HL-60/S4 treated with retinoic acid at 250 ng/mL for 4 days and 3 days (cell line): ENCODE measurements around the gene CCDC88B.
"Not testable (repeated sequence)": the region's sequence is repeated elsewhere in the genome, so short reads cannot be mapped to it uniquely, and the experiment has no call there.

Experiments
- in situ Hi-C: fragments of 300-500 bp; cut with MboI; formaldehyde crosslinking; loops from 2 replicates; pipeline ENCODE4 v1.7.0; 2022; ENCODE audit warnings: low sequenced_read_pairs

Gene CCDC88B

DNA sequence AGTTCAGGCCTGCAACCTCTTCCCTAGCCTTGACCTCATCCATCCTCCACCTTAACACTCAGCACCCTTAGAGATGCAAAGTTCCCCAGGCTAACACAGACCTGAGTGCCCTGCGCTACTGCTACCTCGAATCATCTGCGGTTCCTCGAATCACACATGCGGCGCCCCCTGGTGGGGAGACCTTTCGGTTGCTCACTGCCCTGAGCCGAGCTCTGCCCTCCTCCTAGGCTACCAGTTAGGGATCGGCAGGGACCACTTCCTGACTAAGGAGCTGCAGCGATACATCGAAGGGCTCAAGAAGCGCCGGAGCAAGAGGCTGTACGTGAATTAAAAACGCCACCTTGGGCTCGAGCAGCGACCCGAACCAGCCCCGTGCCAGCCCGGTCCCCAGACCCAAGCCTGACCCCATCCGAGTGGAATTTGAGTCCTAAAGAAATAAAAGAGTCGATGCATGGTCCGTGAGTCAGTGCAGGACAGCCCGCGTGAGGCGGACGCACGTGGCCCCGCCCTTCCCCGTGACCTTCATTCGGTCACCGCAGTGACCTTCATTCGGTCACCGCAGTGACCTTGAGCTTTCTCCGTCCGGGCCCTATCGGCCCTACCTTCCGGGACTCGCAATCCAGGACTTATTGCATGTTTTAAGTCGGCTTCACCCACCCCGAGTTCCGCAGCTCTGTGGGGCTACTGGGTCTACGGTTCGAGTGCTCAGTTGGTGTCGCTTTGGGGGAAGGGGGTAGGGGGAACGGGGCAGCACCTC is 35.5 kb upstream of the CCDC88B start:
- in situ Hi-C loops = no loop called here

DNA sequence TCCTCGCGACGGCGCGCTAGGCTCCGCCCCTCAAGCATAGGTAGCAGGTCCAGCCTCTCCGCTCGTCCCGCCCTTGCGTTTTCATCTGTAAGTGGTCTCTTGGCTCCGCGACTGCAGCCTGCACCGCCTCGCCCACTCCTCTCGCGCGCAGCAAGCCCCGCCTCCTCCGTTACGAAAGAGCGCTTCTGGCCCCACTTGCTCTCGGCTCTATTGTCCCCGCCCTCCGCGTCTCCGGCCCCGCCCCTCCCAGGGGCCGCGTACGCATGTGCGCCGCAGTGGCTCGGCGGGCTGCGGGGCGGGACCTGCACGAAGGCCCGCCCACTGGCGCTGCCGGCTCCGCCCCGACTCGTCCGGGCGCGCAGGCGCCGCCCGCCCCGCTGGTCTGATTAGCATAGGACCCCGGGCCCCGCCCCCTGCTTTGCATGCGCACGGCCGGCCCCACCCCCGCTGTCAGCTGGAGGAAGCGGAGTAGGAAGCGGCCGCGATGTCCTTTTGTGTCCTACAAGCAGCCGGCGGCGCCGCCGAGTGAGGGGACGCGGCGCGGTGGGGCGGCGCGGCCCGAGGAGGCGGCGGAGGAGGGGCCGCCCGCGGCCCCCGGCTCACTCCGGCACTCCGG is 34.8 kb upstream of the CCDC88B start, which contains the start of gene ESRRA:
TSS of gene ESRRA (plus strand) at position 450 of the 616 bp plus-strand sequence. CDS start 1,656 bp downstream, outside the sequence.
- in situ Hi-C loops = no loop called here

DNA sequence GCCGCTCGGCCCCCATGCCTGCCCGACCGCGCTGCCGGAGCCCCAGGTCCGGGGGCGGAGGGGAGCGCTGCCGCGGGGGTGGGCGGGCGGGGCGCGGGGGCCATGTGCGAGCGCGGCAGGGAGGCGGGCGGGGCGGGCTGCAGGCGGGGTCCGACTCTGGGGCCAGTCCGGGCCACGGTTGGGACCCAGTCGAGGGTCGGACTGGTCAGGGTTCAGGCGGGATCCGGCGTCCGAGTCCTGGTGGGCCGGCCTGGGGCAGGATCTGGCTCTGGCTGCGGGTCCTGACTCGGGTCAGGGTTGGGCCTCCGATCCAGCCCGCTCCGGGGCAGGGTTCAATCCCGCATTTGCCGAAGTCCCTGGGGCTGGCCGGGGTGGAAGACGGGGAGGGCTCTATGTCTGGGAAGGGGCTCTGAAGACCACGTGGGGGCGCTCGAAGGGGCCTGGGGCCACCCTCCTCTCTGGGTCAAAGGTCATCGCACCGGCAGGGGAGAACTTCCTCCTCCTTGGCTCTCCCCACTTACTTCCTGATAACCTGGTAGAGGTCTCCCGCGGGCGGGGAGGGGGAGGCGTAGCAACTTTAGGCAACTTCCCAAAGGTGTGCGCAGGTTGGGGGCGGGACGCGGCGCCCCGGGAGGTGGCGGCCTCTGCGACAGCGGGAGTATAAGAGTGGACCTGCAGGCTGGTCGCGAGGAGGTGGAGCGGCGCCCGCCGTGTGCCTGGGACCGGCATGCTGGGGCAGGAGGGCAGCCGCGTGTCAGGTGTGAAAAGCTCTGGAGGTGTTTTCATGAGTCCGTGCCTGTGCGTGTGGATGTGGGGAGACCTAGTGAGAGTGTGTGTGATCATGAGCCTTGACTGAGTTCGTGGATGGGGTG is 34.1 kb upstream of the CCDC88B start:
- in situ Hi-C loops = no loop called here

DNA sequence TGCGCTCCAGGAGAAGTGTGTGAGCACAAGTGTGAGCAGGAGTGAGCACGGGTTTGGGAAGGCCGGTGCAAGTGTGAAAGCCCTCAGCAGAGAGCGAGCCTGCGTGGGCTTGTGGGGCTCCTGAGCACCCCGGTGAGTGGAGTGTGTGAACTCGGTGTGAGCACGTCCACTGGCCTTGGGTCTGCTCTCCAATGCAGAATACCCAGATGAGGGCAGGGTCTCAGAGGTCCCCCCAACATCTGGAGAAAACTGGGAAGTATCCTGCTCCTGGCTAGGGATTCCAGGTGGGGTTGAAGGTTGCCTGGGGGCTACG is 33.5 kb upstream of the CCDC88B start:
- in situ Hi-C loops = no loop called here

DNA sequence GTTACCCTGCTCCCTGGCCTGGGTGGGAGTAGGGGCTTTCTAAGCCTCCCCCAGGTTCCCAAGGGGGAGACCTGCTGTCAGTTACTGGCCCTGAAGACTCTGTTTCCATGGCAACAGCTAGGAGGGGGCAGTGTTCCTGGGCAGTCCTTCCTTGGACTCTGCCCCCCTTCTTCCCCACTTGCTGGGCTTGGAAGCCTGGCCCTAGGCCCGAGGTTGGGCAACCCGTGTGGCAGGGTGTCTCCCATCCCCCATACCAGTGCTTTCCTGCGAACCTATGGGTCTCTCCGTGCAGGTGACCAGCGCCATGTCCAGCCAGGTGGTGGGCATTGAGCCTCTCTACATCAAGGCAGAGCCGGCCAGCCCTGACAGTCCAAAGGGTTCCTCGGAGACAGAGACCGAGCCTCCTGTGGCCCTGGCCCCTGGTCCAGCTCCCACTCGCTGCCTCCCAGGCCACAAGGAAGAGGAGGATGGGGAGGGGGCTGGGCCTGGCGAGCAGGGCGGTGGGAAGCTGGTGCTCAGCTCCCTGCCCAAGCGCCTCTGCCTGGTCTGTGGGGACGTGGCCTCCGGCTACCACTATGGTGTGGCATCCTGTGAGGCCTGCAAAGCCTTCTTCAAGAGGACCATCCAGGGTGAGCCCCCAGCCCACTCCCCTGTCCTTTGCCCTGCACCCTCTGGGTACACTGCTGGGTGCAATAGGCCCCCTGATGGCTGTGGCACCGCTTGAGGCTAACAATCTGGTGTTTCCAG is 33.0 kb upstream of the CCDC88B start:
- in situ Hi-C loops = no loop called here

- in situ Hi-C loops = not testable (repeated sequence)
These were observed 32.2 kb upstream of the CCDC88B start for GRCh38 chr11:64307795-64308194.

- in situ Hi-C loops = no loop called here
These were observed 27.1 kb upstream of the CCDC88B start for GRCh38 chr11:64312947-64313346.

GRCh38 chr11:64313491-64314145 is 26.4 kb upstream of the CCDC88B start:
- in situ Hi-C loops = no loop called here

GRCh38 chr11:64314146-64314804 is 25.7 kb upstream of the CCDC88B start:
- in situ Hi-C loops = no loop called here

GRCh38 chr11:64314805-64315561 is 25.0 kb upstream of the CCDC88B start:
- in situ Hi-C loops = no loop called here

DNA sequence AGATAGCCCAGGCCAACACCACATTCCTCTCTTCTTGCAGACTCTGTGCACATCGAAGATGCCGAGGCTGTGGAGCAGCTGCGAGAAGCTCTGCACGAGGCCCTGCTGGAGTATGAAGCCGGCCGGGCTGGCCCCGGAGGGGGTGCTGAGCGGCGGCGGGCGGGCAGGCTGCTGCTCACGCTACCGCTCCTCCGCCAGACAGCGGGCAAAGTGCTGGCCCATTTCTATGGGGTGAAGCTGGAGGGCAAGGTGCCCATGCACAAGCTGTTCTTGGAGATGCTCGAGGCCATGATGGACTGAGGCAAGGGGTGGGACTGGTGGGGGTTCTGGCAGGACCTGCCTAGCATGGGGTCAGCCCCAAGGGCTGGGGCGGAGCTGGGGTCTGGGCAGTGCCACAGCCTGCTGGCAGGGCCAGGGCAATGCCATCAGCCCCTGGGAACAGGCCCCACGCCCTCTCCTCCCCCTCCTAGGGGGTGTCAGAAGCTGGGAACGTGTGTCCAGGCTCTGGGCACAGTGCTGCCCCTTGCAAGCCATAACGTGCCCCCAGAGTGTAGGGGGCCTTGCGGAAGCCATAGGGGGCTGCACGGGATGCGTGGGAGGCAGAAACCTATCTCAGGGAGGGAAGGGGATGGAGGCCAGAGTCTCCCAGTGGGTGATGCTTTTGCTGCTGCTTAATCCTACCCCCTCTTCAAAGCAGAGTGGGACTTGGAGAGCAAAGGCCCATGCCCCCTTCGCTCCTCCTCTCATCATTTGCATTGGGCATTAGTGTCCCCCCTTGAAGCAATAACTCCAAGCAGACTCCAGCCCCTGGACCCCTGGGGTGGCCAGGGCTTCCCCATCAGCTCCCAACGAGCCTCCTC is 24.1 kb upstream of the CCDC88B start:
- in situ Hi-C loops = not testable (repeated sequence)

DNA sequence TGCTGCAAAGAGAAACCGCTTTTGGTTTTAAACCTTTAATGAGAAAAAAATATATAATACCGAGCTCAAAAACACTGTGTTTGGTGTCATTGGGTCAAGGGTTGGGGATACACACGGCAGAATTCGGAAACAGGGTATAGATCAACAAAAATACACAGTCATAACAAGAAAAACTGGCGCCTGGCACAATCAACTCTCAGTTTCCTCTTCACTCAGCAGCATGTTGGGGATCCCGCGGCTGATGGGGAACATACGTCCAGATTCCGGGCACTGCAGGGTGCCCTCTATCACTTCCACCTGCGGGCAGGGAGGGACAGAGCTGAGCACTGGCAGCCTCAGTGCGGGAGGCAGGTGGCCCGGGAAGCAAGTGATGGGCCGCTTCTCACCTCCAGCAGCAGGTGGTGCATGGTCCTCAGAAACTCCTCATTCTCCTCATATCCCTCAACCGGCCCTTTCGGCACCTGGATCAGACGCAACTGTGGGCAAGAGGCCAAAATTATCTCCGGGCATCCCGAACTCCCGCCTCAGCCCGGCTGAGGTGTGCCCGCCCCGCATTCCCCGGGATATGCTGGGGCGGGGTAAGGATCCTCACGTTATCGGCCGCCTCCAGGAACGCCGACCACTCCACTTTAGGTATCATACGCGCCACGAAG is 23.2 kb upstream of the CCDC88B start:
- in situ Hi-C loops = no loop called here

DNA sequence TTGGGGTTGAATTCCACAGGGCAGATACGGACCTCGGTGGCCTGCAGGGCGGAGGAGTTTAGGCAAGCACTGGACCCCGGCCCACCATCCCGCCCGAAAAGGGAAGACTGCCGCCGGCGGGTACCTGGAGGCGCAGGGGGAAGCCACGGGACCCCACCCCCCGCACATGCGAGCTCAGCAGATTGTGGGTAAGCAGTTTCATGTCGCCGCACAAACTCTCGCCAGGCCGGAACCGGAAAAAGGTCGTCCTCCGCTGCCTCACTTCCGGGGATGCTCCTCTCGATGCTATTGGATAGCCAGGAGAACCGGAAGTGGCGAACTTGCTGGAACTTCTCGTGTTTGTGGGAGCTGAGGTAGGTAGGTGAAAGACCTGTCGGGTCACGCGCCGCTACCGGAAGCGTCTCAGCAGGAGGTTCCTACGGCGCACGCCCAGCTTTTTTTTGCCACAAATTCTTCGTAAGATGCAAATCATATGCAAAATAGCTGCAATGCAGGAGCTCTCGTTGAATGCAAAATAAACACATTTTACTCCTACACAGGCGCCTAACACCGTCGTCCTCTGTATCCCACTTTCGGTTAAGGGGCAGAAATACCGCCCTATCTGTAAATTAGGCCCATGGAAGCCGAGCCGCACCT is 22.6 kb upstream of the CCDC88B start, which contains the start of gene TRMT112:
TSS of gene TRMT112 (minus strand) at position 235 of the 636 bp plus-strand sequence. CDS start at position 202, 33 bp downstream.
- in situ Hi-C loops = no loop called here

GRCh38 chr11:64317961-64318765 is 21.8 kb upstream of the CCDC88B start, which contains the start of gene PRDX5:
Gene PRDX5, plus strand, starts transcription at chr11:64318121. Its CDS starts 95 bp downstream, at chr11:64318216.
- in situ Hi-C loops = no loop called here

- in situ Hi-C loops = no loop called here
These were observed 20.9 kb upstream of the CCDC88B start for GRCh38 chr11:64318766-64319761.
